Osteocyte (in vitro differentiated cells): ENCODE measurements around the gene SLC22A6. TPM values are rescaled to one million over a fixed set of nuclear protein-coding genes. Genes with fewer than 3 reads are reported as not detected.
A peak's percentile ranks its signal among the peaks of the same experiment; 100 is the strongest.

Experiments
- DNase-seq: peaks from one replicate; pipeline ENCODE4 v3.0.0; 2021; ENCODE audit warnings: mixed read lengths; ENCODE audit not compliant: unreplicated experiment; ENCODE audit errors: extremely low spot score
- H3K27ac Mint-ChIP-seq: one replicate; pipeline ENCODE4 v1.8.0; 2021; ENCODE audit warnings: mild to moderate bottlenecking, mixed read lengths; ENCODE audit not compliant: unreplicated experiment
- H3K27me3 Mint-ChIP-seq: one replicate; pipeline ENCODE4 v1.8.0; 2021; ENCODE audit warnings: mixed read lengths; ENCODE audit not compliant: unreplicated experiment
- H3K36me3 Mint-ChIP-seq: one replicate; pipeline ENCODE4 v1.8.0; 2021; ENCODE audit warnings: mixed read lengths; ENCODE audit not compliant: unreplicated experiment
- H3K4me1 Mint-ChIP-seq: one replicate; pipeline ENCODE4 v1.8.0; 2021; ENCODE audit warnings: mixed read lengths; ENCODE audit not compliant: unreplicated experiment
- H3K4me3 Mint-ChIP-seq: one replicate; pipeline ENCODE4 v1.8.0; 2021; ENCODE audit warnings: mild to moderate bottlenecking, moderate library complexity, mixed read lengths; ENCODE audit not compliant: unreplicated experiment
- H3K9me3 Mint-ChIP-seq: one replicate; pipeline ENCODE4 v1.8.0; 2021; ENCODE audit warnings: mixed read lengths; ENCODE audit not compliant: unreplicated experiment
- long read RNA-seq: library from polyadenylated mRNA; unstranded; transcript quantifications from one replicate; pipeline ENCODE4 v2.0.0, GENCODE V29; 2021
- total RNA-seq: library from RNA; stranded (reverse); gene quantifications from 2 replicates; pipeline ENCODE4 v1.2.1, GENCODE V29; 2021
- TF ChIP-seq, protein P1 (sequence below): fragments of 200-600 bp; sonication (generic); IDR thresholded peaks from 2 replicates; pipeline ENCODE4 v1.5.0; 2021; ENCODE audit warnings: antibody characterized with exemption, mild to moderate bottlenecking, moderate library complexity

SLC22A6 gene, protein sequence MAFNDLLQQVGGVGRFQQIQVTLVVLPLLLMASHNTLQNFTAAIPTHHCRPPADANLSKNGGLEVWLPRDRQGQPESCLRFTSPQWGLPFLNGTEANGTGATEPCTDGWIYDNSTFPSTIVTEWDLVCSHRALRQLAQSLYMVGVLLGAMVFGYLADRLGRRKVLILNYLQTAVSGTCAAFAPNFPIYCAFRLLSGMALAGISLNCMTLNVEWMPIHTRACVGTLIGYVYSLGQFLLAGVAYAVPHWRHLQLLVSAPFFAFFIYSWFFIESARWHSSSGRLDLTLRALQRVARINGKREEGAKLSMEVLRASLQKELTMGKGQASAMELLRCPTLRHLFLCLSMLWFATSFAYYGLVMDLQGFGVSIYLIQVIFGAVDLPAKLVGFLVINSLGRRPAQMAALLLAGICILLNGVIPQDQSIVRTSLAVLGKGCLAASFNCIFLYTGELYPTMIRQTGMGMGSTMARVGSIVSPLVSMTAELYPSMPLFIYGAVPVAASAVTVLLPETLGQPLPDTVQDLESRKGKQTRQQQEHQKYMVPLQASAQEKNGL
- total RNA-seq: not detected in 2 replicates
- long read RNA-seq: 0 reads

DNA sequence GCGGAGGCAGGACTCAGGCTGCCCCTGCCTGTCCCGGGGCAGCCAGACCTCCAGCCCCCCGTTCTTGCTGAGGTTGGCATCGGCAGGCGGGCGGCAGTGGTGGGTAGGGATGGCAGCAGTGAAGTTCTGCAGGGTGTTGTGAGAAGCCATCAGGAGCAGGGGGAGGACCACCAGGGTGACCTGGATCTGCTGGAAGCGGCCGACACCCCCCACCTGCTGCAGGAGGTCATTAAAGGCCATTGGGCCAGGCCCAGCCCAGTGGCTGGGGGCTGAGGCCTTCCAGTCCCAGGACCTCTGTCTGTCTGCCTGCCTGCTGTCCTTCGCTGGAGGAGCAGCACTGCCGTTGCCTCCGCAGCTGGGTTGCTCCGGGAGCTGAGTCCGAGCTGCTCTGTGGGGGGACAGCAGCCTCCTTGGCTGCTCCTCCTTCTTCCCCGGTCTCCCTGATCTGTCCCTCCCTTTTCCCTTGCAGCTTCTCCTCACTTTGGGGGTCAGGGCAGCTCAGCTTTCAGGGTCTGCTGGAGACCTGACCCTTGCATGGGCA lies at the start of gene SLC22A6:
Gene SLC22A6, minus strand, starts transcription at position 517 of the 541 bp plus-strand sequence. Its CDS starts 277 bp downstream, at position 240.
- Mint-ChIP-seq H3K27me3 (peaks cover 9% of the 10 kb centered on the region), H3K4me3 (no peak within 1 kb of the TSS), H3K27ac (no peak within 1 kb of the TSS), H3K4me1 (no peaks in the 10 kb centered on the region), H3K9me3 (no peaks in the 10 kb centered on the region), H3K36me3 (no peaks in the 10 kb centered on the region)
- TF ChIP-seq, protein P1, sequence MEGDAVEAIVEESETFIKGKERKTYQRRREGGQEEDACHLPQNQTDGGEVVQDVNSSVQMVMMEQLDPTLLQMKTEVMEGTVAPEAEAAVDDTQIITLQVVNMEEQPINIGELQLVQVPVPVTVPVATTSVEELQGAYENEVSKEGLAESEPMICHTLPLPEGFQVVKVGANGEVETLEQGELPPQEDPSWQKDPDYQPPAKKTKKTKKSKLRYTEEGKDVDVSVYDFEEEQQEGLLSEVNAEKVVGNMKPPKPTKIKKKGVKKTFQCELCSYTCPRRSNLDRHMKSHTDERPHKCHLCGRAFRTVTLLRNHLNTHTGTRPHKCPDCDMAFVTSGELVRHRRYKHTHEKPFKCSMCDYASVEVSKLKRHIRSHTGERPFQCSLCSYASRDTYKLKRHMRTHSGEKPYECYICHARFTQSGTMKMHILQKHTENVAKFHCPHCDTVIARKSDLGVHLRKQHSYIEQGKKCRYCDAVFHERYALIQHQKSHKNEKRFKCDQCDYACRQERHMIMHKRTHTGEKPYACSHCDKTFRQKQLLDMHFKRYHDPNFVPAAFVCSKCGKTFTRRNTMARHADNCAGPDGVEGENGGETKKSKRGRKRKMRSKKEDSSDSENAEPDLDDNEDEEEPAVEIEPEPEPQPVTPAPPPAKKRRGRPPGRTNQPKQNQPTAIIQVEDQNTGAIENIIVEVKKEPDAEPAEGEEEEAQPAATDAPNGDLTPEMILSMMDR: no peak
- no peak for DNase-seq

DNA sequence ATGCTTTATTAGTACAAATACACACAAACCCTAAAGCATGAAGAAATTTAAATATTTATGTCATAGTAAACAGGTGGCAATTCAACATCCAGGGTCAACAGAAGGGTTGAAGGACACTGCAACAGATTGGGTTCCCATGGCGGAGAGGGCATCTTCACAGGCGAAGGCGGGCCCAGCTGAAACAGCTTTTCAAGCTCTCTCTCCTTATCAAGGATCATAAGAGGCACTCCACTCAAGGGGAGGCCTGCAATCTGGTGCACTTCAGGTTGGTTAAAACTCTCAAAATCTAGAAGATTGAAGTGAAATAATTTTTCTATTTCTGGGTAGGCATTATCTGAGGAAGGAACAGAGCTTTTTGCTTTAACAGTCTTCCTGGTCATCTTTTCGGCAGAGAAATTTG lies 47.7 kb upstream of the SLC22A6 start:
- no peak overlapping the region for H3K4me3 Mint-ChIP-seq
- H3K36me3 Mint-ChIP-seq: no peaks in the 10 kb centered on the region
- H3K27ac Mint-ChIP-seq: no peak overlapping the region
- peaks cover 40% of the 10 kb centered on the region for H3K27me3 Mint-ChIP-seq
- H3K9me3 Mint-ChIP-seq: no peaks in the 10 kb centered on the region
- no peak for DNase-seq
- no peaks in the 10 kb centered on the region for H3K4me1 Mint-ChIP-seq
- TF ChIP-seq, protein P1: no peak

- H3K9me3 Mint-ChIP-seq: no peaks in the 10 kb centered on the region
- H3K4me1 Mint-ChIP-seq: peaks cover 6% of the 10 kb centered on the region
- peak; percentile 95 for DNase-seq
- H3K36me3 Mint-ChIP-seq: no peaks in the 10 kb centered on the region
- H3K27ac Mint-ChIP-seq: no peak overlapping the region
- H3K4me3 Mint-ChIP-seq: peak overlapping the region; percentile 10
- peaks cover 21% of the 10 kb centered on the region for H3K27me3 Mint-ChIP-seq
- TF ChIP-seq, protein P1: peak; percentile 99
Observed at GRCh38 chr11:63023841-63024648, 39.3 kb upstream of the SLC22A6 start.

DNA sequence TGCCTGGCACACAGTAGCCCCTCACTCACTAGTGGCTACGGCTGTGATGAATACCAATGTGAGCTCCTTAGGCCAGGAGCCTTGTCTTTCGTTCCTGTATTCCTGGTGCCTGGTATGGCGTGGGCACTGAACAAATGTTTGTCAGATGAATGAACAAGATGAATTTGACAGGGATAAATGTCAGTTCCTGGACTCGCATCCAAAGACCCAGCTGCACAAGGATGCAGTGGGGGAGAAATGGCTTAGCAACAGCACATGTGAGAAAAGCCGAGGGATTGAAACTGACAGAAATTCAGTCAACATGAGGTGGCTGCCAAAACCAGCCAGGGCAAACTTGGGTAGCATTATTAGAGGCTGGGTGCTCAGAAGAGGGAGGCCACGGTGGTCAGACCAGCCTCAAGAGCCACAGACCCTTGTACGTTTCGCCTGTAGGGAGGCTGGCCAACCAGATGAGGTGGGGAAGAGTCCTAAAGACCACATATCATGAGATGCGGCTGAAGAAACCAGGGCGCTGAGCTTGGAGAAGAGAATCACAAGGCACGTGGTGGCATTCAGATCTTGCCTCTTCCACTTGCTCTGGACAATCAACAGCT lies 38.6 kb upstream of the SLC22A6 start:
- TF ChIP-seq, protein P1: no peak
- Mint-ChIP-seq H3K36me3 (no peaks in the 10 kb centered on the region), H3K4me1 (peaks cover 6% of the 10 kb centered on the region), H3K27ac (no peak overlapping the region), H3K27me3 (peaks cover 27% of the 10 kb centered on the region), H3K4me3 (no peak overlapping the region), H3K9me3 (no peaks in the 10 kb centered on the region)
- DNase-seq: no peak
